Astrocyte (in vitro differentiated cells and primary cell): ENCODE data around the gene ATG4C.

Experiments
- EZH2 ChIP-seq: IDR thresholded peaks from 2 replicates; pipeline ENCODE4 v1.6.1; 2012; ENCODE audit warnings: mild to moderate bottlenecking, low read length, inconsistent platforms; ENCODE audit not compliant: insufficient read depth
- TF ChIP-seq, protein P1 (sequence below): IDR thresholded peaks from 2 replicates; pipeline ENCODE4 v1.5.1; 2011; ENCODE audit warnings: low read depth, mild to moderate bottlenecking, inconsistent platforms, low read length, moderate library complexity; ENCODE audit not compliant: insufficient read depth

DNA sequence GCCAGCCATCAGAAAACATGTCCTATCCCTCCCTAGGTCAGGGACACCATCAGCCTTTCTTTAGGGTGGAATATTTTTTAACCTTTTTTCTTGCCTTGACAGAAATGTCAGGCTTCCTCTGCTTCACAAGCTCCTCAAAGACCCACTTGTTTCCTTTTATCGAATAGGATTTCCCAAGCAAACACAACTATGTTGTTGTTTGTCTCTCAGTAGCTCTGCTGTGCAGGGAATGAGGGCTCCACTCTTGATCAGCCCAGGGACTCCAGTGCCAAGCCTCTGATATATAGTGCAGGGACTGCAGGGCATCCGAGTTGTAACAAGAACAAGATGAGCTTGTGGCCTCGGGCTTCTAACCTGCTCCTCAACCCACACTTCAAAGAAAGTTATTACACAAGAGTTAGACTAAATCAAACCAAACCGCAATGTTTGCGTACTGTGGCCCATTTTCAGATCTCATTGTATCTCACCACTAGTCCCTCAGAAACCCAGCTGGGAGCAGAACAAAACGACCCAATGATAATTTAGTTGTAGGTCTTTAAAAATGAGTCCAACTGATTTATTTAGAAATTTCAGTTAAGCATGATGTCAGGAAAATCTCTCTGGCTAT lies 108.1 kb downstream of the ATG4C start:
- TF ChIP-seq, protein P1, sequence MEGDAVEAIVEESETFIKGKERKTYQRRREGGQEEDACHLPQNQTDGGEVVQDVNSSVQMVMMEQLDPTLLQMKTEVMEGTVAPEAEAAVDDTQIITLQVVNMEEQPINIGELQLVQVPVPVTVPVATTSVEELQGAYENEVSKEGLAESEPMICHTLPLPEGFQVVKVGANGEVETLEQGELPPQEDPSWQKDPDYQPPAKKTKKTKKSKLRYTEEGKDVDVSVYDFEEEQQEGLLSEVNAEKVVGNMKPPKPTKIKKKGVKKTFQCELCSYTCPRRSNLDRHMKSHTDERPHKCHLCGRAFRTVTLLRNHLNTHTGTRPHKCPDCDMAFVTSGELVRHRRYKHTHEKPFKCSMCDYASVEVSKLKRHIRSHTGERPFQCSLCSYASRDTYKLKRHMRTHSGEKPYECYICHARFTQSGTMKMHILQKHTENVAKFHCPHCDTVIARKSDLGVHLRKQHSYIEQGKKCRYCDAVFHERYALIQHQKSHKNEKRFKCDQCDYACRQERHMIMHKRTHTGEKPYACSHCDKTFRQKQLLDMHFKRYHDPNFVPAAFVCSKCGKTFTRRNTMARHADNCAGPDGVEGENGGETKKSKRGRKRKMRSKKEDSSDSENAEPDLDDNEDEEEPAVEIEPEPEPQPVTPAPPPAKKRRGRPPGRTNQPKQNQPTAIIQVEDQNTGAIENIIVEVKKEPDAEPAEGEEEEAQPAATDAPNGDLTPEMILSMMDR = no peak
- TF ChIP-seq EZH2 = no peak
